Calu3 (cell line): Measurements from ENCODE around the gene HSPH1. TPM values are rescaled to one million over a fixed set of nuclear protein-coding genes. Genes with fewer than 3 reads are reported as not detected.

ENCODE experiments used
- Bru-seq: library from RNA; stranded (reverse); fragments of 400-500 nt; gene quantifications from one replicate; lab custom pipeline; 2021; lab: Mats Ljungman, UMichigan
- BruChase-seq, 2 experiments: library from RNA; stranded (reverse); fragments of 400-500 nt; gene quantifications; one replicate each; lab custom pipeline; 2021; lab: Mats Ljungman, UMichigan
- BruUV-seq: library from RNA; stranded (reverse); fragments of 400-500 nt; replicated peaks from 2 replicates; lab custom pipeline; 2021; lab: Mats Ljungman, UMichigan
- CTCF ChIA-PET: fragments of 300-600 bp; sonication (Branson Sonifier 250); formaldehyde crosslinking; loops from one replicate; lab custom pipeline; 2022; ENCODE audit warnings: antibody characterized with exemption; lab: Charles Lee
- DNase-seq: peaks from one replicate; pipeline ENCODE4 v3.0.0; 2022
- H3K27ac Mint-ChIP-seq: one replicate; pipeline ENCODE4 v1.8.0; 2022; ENCODE audit warnings: mixed read lengths; ENCODE audit not compliant: unreplicated experiment
- H3K27me3 Mint-ChIP-seq: one replicate; pipeline ENCODE4 v1.8.0; 2022; ENCODE audit warnings: mixed read lengths; ENCODE audit not compliant: unreplicated experiment
- H3K36me3 Mint-ChIP-seq: one replicate; pipeline ENCODE4 v1.8.0; 2022; ENCODE audit warnings: mild to moderate bottlenecking, moderate library complexity, mixed read lengths; ENCODE audit not compliant: insufficient read depth, unreplicated experiment
- H3K4me1 Mint-ChIP-seq: one replicate; pipeline ENCODE4 v1.8.0; 2022; ENCODE audit warnings: mild to moderate bottlenecking, low read depth, mixed read lengths; ENCODE audit not compliant: unreplicated experiment
- H3K4me3 Mint-ChIP-seq: one replicate; pipeline ENCODE4 v1.8.0; 2022; ENCODE audit warnings: mild to moderate bottlenecking, low read depth, moderate library complexity, mixed read lengths; ENCODE audit not compliant: unreplicated experiment
- H3K9me3 Mint-ChIP-seq: one replicate; pipeline ENCODE4 v1.8.0; 2022; ENCODE audit warnings: low read depth, mixed read lengths; ENCODE audit not compliant: unreplicated experiment
- intact Hi-C: fragments of 100-400 bp; cut with micrococcal nuclease; formaldehyde crosslinking; loops from one replicate; pipeline ENCODE4 v1.10.0; 2022; ENCODE audit not compliant: unreplicated experiment
- long read RNA-seq: library from polyadenylated mRNA; stranded (forward); transcript quantifications from one replicate; pipeline ENCODE4 v2.0.0, GENCODE V29; 2022
- total RNA-seq: library from RNA; stranded (reverse); gene quantifications from 2 replicates; pipeline ENCODE4 v1.2.3, GENCODE V29; 2022
- TF ChIP-seq, protein P1 (sequence below): fragments of 200-600 bp; IDR thresholded peaks from one replicate; pipeline ENCODE4 v1.8.0; 2022; ENCODE audit warnings: antibody characterized with exemption; ENCODE audit not compliant: unreplicated experiment

Gene HSPH1
- total RNA-seq (186 and 216 TPM in 2 replicates), Bru-seq, nascent RNA (percentile 93 among the genes with signal in this experiment), BruChase-seq, experiment 1, labeled RNA remaining after a 6-hour chase (percentile 96 among the genes with signal in this experiment), BruChase-seq, experiment 2, labeled RNA remaining after a 2-hour chase (percentile 94 among the genes with signal in this experiment)
- long read RNA-seq, full-length matches to known transcripts: 243 of 294 reads
- long read RNA-seq, partial matches to known transcripts: 23 of 294 reads
- long read RNA-seq, other reads (novel, unspliced or antisense): 28 of 294 reads

- Mint-ChIP-seq H3K27ac (peak within 1 kb of the TSS; percentile 90), H3K36me3 (peaks cover 49% of the 10 kb centered on the region), H3K9me3 (no peaks in the 10 kb centered on the region), H3K27me3 (no peaks in the 10 kb centered on the region), H3K4me3 (peak within 1 kb of the TSS; percentile 93), H3K4me1 (no peaks in the 10 kb centered on the region)
- BruUV-seq: no TSS peak
- TF ChIP-seq, protein P1, sequence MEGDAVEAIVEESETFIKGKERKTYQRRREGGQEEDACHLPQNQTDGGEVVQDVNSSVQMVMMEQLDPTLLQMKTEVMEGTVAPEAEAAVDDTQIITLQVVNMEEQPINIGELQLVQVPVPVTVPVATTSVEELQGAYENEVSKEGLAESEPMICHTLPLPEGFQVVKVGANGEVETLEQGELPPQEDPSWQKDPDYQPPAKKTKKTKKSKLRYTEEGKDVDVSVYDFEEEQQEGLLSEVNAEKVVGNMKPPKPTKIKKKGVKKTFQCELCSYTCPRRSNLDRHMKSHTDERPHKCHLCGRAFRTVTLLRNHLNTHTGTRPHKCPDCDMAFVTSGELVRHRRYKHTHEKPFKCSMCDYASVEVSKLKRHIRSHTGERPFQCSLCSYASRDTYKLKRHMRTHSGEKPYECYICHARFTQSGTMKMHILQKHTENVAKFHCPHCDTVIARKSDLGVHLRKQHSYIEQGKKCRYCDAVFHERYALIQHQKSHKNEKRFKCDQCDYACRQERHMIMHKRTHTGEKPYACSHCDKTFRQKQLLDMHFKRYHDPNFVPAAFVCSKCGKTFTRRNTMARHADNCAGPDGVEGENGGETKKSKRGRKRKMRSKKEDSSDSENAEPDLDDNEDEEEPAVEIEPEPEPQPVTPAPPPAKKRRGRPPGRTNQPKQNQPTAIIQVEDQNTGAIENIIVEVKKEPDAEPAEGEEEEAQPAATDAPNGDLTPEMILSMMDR: no peak
- CTCF ChIA-PET: interaction anchor here (1.1 kb wide), 1 partner anchor 38 kb away, joined by 4 read pairs; the partner anchor contains the start of gene B3GLCT
- intact Hi-C loops: no loop called here
- DNase-seq: peak; percentile 96
Measured at GRCh38 chr13:31161557-31162150, at the start of gene HSPH1. HSPH1 (minus strand) TSS chr13:31161904; CDS start chr13:31161582, 322 bp downstream.

DNA sequence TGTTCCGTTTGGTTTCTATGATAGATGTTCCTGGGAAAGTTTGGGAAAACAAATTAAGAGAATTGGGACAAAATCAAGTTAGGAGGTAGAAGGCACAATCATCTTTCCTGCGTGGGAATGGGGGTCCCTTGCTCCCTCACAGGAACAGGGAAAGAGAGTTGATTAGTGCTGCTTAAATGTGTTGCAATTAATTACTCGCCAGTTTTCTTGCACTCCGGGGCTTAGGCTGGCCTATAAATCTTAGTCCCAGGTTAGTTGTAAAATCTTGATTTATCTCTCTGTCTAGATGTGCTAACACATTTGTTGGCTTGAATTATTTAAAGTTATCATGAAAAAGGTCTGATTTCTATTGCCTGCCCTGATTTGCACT lies 48.1 kb upstream of the HSPH1 start:
- H3K9me3 Mint-ChIP-seq: no peaks in the 10 kb centered on the region
- no peaks in the 10 kb centered on the region for H3K27me3 Mint-ChIP-seq
- no peak overlapping the region for H3K27ac Mint-ChIP-seq
- intact Hi-C loops: no loop called here
- peaks cover 4% of the 10 kb centered on the region for H3K4me1 Mint-ChIP-seq
- H3K4me3 Mint-ChIP-seq: no peak overlapping the region
- no TSS peak for BruUV-seq
- CTCF ChIA-PET: no interaction called here
- TF ChIP-seq, protein P1: no peak
- H3K36me3 Mint-ChIP-seq: no peaks in the 10 kb centered on the region
- no peak for DNase-seq

DNA sequence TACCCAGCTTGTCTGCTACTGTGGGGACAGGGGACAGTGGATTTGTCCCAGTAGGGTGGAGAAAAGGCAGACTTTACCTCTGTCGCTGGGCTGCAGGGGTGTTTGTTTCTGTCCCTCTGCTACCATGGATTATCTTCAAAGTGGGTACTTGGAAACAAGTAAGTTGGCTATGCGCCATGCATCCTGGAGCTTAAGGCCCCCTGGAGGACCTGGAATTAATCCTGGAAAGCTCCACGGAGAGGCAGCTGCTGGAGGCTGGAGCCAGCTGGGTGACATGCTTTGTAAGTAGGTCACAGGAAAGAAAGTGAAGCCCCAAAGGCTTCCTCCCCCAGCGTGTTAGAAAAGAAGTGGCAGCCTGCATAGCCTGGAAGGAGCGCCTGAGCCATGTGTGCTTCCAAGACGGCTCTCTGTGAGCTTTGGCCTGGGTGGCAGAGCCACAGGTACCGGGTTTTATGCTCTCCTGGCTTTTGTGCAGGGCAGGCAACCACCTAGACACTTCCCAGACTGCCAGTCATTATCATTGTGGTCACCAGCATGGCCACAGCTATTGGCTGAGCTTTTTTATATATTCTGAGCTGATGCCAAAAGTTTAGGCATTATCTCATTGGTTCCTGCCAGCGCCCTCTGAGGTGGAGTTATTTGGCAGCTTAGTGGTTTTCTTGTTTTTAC lies 47.6 kb upstream of the HSPH1 start:
- CTCF ChIA-PET: no interaction called here
- Mint-ChIP-seq H3K27me3 (no peaks in the 10 kb centered on the region), H3K4me1 (peaks cover 9% of the 10 kb centered on the region), H3K4me3 (no peak overlapping the region), H3K27ac (no peak overlapping the region), H3K9me3 (no peaks in the 10 kb centered on the region), H3K36me3 (no peaks in the 10 kb centered on the region)
- BruUV-seq: no TSS peak
- TF ChIP-seq, protein P1: no peak
- intact Hi-C loops: no loop called here
- no peak for DNase-seq

DNA sequence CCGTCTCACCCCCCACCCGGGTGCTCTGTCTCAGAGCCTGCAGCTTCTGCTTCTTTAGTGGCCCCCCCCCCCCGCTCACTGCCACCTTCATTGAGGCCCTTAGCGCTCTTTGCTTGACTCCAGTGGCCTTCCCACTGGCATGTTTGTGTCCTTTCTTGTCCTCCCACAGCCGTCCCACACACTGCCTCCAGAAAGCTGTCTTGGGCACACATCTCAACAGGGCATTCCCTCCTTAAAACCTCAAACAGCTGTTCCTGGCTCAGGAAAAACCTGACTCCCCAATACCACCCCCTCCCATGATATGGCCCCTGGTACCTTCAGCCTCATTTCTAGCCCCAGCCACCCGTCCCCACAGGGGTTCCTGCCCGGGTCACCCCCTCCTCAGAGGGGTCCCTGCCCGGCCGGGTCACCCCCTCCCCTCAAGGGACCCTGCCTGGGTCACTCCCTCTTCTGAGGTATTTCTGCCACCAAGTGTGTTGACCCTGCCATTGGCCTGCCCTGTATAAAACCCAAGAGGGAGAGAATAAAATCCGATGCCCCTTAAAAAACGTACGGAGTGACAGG lies 46.9 kb upstream of the HSPH1 start:
- H3K4me3 Mint-ChIP-seq: no peak overlapping the region
- intact Hi-C loops: no loop called here
- H3K4me1 Mint-ChIP-seq: peaks cover 13% of the 10 kb centered on the region
- H3K27me3 Mint-ChIP-seq: no peaks in the 10 kb centered on the region
- H3K9me3 Mint-ChIP-seq: no peaks in the 10 kb centered on the region
- DNase-seq: no peak
- no TSS peak for BruUV-seq
- CTCF ChIA-PET: no interaction called here
- H3K27ac Mint-ChIP-seq: no peak overlapping the region
- TF ChIP-seq, protein P1: no peak
- no peaks in the 10 kb centered on the region for H3K36me3 Mint-ChIP-seq
